ENCODE measurements around the gene LRFN2.
A peak's percentile ranks its signal among the peaks of the same experiment; 100 is the strongest.

The LRFN2 gene

DNA sequence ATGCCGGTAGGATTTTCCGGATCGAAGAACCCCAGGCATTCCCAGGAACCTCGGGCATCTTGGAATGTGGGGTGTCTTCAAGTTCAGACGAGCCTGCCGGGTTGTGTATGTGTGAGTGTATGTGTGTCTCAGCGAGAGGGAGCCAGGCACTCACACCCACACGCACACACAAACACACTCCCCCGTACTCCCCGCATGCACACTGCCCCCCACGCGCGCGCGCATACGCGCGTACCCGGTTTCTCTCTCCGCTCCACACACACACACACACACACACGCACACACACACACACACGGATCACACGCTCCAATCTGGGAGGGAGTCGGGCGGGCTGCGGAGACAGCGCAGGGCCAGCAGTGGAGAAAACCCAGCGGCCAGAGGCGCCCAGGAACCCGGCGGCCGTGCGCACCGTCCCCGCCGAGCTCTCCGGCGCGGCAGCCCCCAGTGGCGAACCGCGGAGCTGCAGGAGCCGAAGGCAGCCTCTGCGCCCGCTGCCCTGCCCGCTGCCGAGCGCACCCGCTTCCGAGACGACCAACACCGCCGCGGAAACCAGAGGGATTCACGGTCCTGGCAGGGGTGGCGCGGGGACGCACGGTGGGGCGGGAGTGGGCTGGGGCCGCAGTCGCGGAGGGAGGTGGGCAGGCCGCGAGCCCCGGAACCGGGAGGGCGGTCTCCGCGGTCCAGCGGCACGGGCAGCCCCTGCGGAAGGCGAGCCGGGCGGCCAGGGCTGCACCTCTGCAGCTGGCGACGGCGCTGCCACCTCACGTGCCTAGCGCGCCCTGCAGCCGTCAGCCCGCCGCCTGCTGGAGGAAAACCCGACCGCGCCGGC is at the start of gene LRFN2:
Gene LRFN2, minus strand, starts transcription at position 125 of the 830 bp plus-strand sequence.
- DNase-seq (ENCODE audit: low read depth in 3 of 3) = peak; percentile 22 to 69 (median 40)

DNA sequence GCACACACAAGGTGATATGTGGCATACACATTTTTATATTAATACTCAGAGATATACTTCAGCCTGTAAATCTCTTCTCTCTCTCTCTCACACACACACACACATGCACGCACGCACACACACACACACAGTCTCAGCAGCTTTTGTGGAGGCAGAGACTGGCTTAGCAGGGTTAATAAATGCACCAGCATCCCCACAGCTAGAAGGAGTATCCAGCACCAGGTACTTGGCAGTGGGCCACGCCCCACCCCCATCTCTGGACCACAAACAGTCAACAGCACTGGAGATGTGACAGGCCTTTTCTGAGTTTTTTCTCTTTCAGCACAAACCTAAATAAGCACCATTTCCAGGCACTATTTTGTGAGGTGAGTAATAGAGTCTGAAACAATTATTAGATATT is 47.3 kb upstream of the LRFN2 start:
- DNase-seq (ENCODE audit: low read depth in 3 of 3) = no peak

- no peak for DNase-seq (ENCODE audit: low read depth in 3 of 3)
These were observed 44.6 kb upstream of the LRFN2 start for GRCh38 chr6:40631744-40632143.

- DNase-seq (ENCODE audit: low read depth in 3 of 3) = no peak
These were observed 43.3 kb upstream of the LRFN2 start for GRCh38 chr6:40630488-40630887.

DNA sequence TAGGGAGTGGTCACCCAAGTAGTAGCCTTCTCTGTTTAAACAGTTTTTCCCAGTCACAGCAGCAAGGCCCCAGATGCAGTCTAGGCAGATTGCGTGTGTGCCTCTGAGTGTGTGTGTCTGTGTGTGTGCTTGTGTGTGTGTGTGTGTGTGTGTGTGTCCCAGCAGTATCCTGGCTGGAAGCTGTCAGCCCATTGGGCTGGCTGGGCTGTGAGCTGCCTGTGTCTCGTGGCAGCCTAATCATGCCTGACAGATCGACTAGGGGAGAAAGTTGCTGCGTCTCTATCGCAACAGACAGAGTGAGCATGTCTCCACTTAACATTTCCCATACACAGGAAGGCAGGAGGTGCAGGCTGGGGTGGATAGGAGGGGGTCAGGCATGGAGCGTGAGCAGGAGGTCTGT is 42.9 kb upstream of the LRFN2 start:
- DNase-seq (ENCODE audit: low read depth in 3 of 3) = no peak

GRCh38 chr6:40629463-40629862 is 42.3 kb upstream of the LRFN2 start:
- no peak for DNase-seq (ENCODE audit: low read depth in 3 of 3)

DNA sequence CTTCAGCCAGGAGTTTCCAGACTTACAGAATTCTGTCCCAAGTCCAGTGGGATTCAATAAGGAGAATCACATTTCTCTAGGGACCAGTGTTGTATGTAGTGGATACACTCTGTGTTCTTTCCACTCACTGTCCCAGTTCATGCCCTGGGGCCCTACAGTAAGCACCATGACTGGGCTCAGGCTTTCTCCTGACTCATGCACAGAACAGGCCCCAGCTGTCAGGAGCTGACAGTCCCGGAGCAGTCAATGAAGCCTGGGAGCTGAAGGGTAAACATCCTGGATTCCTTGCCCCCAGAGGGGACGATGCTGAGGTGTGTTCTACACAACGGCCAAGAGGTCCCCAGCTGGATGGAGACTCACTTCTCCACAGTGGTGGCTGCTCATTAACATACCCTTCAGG is 40.2 kb upstream of the LRFN2 start:
- DNase-seq (ENCODE audit: low read depth in 3 of 3) = no peak

DNA sequence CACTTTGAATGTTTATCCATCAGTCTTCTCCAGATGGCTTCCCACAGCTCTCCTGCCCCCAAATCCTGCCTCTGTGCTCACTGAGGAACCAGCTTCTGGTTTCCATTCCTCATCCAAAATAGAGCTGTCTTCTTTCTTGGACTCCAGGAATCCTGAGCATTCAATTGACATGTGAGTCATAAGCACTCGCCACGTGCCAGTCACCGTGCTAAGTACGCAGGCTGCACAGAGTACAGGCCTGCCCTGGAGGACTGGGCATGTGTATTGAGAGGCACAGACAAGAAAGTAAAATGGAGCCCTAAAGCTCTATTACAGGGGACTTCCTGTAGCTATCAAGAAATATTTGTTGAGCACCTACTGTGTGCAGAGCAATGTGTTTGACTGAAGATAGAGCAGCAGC is 39.7 kb upstream of the LRFN2 start:
- DNase-seq (ENCODE audit: low read depth in 3 of 3) = no peak

- no peak for DNase-seq (ENCODE audit: low read depth in 3 of 3)
These were observed 36.8 kb upstream of the LRFN2 start for GRCh38 chr6:40623932-40624331.

GRCh38 chr6:40623178-40623577 is 36.0 kb upstream of the LRFN2 start:
- DNase-seq (ENCODE audit: low read depth in 3 of 3) = no peak

DNA sequence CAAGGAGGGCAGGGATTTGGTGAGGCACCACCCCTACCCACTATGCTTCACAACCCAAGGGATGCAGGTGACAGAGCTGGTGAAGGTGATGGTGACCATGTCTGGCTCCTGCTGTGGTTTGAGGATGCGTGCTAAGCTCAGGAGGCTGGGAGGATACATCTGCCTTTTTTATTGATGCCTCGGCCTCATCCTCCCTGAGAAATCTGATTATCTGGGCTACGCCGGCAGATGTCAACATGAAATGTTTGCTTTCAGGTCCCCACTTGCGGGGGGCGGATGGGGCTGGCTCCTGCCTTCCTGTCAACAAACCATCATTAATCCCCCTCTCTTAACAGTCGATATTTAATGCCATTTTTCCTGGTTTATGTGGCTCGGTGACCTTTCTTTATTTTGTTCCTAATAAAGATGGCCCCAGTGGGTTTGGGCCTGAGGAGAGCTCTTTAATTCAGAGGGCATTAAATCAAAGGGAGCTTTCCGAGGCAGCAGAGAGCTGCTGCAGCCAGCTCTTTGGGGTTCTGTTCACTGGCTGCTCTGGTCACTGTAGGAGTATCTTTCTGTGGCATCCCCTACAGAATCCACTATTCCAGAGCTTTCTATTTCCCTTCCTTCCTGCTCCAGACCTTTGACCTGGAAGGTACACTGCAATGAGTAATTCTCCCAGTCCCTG is 33.5 kb upstream of the LRFN2 start:
- no peak for DNase-seq (ENCODE audit: low read depth in 3 of 3)

DNA sequence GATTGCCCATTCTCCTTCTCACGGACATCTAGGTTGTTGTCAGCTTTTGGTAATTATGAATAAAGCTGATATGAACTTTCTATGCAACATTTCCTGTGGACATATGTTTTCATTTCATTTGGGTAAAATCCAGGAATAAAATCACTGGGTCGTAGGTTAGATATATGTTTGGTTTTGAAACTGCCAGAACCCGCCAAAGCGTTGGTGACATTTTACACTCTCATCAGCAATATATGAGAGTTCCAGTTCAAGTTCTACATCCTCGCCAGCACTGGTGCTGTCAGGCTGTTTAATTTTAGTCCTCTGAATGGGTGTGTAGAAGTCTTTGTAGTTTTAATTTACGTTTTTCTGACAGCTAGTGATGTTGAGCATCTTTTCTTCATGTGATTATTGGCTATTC is 27.5 kb upstream of the LRFN2 start:
- DNase-seq (ENCODE audit: low read depth in 3 of 3) = no peak

DNA sequence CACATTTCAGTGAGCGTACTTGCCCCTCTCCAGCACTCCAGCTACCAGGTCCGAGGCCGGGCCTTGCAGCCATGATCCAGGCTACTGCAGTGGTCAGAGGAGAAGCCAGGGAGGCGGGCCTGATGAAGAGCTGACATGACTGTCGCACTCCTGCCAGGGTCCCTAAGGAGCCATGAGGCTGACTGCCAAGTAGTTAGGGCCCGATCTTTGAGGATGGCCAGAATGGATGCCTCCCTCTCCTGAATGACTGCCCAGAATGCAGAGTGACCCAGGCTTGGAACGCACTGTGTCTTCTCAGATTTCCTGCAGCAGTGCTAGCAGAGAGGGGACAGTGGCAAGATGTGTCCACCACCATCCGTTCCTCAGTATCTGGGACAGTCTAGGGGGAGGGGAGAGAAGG is 24.7 kb upstream of the LRFN2 start:
- DNase-seq (ENCODE audit: low read depth in 3 of 3) = no peak

- no peak for DNase-seq (ENCODE audit: low read depth in 3 of 3)
These were observed 24.3 kb upstream of the LRFN2 start for GRCh38 chr6:40611434-40611833.

GRCh38 chr6:40610229-40610628 is 23.1 kb upstream of the LRFN2 start:
- no peak for DNase-seq (ENCODE audit: low read depth in 3 of 3)

- no peak for DNase-seq (ENCODE audit: low read depth in 3 of 3)
These were observed 19.8 kb upstream of the LRFN2 start for GRCh38 chr6:40606981-40607380.

- DNase-seq (ENCODE audit: low read depth in 3 of 3) = no peak
These were observed 19.4 kb upstream of the LRFN2 start for GRCh38 chr6:40606526-40606925.

GRCh38 chr6:40604082-40604481 is 16.9 kb upstream of the LRFN2 start:
- DNase-seq (ENCODE audit: low read depth in 3 of 3) = no peak

- no peak for DNase-seq (ENCODE audit: low read depth in 3 of 3)
These were observed 12.4 kb upstream of the LRFN2 start for GRCh38 chr6:40599555-40599954.

GRCh38 chr6:40598516-40598915 is 11.4 kb upstream of the LRFN2 start:
- no peak for DNase-seq (ENCODE audit: low read depth in 3 of 3)

DNA sequence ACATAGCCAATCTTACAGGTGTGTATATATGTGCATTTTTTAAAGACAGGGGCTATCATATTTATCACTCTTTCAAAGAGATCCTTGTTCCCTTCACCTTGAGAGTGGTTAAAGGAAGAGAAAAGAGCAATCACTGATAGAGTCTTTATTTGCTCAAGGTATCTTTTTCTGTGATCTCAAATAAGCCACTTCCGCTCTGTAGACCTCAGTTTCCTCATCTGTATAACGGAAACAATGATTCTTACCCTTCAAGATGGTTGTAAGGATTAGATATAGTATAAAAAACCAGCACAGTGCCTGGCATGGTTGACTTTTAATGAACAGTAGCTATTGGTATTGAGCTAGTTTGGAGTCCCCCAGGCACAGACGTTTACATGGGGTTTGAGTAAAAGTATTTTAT is 10.1 kb upstream of the LRFN2 start:
- DNase-seq (ENCODE audit: low read depth in 3 of 3) = no peak

GRCh38 chr6:40588480-40588879 is 1.3 kb upstream of the LRFN2 start:
- DNase-seq (ENCODE audit: low read depth in 3 of 3) = no peak

GRCh38 chr6:40588070-40588384 is 863 bp upstream of the LRFN2 start:
- DNase-seq (ENCODE audit: low read depth in 3 of 3) = no peak

Data from stimulated activated CD4-positive, alpha-beta T cell treated with anti-CD3 and anti-CD28 coated beads, TNF-alpha, amount 100 ng/mL, for 24 hours (primary cell).